ENCODE measurements around the gene SHISA8.

Gene SHISA8

GRCh38 chr22:41915786-41916493 is 1.1 kb upstream of the SHISA8 start:
- no peak for DNase-seq (ENCODE audit: low read depth in 2 of 3, low spot score in 1 of 3)

GRCh38 chr22:41914611-41915034 is 251 bp downstream of the SHISA8 start:
- no peak for DNase-seq (ENCODE audit: low read depth in 2 of 3, low spot score in 1 of 3)

DNA sequence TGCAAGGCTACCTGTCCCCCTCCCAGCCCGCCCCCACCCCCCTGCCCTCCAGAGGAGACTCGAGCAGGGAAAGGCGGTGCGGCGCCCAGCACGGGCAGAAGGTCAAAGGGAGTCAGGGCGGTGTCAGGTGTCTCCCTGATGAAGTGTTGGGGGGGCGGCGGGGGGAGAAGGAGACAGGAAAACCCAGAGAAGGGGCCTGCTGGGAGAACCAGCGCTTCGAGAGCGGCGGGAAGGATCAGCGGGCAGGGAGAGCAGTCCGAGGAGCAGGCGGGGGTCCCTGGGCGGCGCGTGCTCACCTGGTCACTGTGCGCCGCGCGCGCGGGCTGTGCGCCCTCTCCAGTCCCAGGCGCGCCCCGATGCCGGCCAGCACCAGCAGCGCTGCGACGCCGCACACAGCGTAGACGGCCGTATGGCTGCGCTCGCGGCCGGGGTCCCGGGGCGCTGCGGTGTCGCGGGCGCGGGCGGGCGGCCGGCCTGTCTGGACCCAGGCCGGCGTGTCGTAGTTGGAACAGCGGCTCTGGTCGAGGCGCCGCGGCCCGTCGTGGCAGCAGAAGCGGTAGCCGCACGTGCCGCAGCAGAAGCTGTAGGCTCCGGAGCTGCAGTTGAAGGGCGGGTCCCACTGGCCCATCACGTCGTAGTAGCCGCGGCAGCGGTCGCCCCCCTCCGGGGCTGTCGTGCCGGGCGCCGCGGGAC is 886 bp downstream of the SHISA8 start:
- no peak for DNase-seq (ENCODE audit: low read depth in 2 of 3, low spot score in 1 of 3)

- no peak for DNase-seq (ENCODE audit: low read depth in 2 of 3, low spot score in 1 of 3)
Measured at GRCh38 chr22:41913040-41913719, 1.7 kb downstream of the SHISA8 start.

GRCh38 chr22:41912338-41913039 is 2.4 kb downstream of the SHISA8 start:
- no peak for DNase-seq (ENCODE audit: low read depth in 2 of 3, low spot score in 1 of 3)

DNA sequence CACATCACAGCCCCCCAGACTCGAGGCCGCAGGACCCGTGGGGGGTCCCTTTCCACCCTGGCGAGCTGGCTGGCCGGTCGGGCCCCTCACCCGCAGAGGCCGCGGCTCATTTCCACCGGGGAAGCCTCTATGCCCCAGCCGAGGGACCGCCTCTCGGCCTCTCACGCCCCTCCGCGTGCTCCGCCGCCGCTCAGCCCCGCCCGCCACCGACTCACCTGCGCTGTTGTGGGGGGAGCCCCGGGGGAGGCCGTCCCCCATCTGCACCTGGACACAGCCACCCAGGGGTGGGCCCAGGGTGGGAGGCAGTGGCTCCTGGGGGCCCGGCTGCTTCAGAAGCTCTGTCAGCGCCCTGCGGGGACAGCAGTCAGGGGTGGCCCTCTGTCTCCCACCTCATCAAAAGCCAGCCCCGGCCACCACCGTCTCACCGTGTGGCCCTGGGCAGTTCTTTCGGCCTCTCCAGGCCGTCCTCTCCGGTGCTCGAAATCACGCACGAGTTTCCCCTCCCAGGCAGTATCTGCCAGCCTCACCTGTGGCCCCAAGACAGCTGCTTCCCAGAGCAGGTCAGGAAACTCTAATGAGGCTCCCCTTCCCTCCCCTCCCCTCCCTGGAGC is 3.8 kb downstream of the SHISA8 start:
- no peak for DNase-seq (ENCODE audit: low read depth in 2 of 3, low spot score in 1 of 3)

- DNase-seq (ENCODE audit: low read depth in 2 of 3, low spot score in 1 of 3): no peak
Measured at GRCh38 chr22:41910050-41911000, 4.5 kb downstream of the SHISA8 start.

DNA sequence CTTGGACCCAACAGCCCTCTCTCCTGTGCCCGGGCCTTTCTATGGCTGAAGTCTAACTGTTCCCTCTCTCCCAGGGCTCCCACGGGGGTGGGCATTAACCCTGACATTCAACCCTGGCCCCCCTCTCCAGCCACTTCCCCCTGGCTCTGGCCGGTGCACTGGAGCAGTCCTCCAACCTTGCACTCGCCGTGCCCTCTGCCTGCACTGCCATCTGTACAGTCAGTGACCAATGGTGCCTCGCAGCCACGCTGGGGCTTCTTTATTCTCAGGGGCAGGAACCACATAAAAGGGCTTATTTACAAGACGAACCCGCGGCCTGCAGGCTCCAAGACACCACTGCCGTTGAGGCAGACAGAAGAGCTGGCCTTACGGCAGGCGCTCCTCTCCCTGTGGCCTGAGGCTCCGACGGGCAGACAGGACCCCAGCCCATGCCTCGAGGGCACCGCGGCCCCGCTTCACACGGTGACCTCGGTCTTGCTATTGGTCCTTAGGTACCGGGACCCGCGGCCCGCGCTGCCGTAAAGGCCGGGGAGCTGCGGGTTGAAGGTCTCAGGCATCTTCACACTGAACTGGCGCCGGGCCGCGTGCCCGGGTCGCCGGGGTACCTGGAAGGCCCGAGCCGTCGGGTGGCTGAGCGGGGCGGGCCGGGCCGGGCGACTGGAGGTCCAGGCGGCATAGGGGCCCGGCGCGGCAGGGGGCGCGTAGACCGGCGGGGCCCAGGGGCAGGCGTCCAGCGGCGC is 5.4 kb downstream of the SHISA8 start:
- DNase-seq (ENCODE audit: low read depth in 2 of 3, low spot score in 1 of 3): no peak

DNA sequence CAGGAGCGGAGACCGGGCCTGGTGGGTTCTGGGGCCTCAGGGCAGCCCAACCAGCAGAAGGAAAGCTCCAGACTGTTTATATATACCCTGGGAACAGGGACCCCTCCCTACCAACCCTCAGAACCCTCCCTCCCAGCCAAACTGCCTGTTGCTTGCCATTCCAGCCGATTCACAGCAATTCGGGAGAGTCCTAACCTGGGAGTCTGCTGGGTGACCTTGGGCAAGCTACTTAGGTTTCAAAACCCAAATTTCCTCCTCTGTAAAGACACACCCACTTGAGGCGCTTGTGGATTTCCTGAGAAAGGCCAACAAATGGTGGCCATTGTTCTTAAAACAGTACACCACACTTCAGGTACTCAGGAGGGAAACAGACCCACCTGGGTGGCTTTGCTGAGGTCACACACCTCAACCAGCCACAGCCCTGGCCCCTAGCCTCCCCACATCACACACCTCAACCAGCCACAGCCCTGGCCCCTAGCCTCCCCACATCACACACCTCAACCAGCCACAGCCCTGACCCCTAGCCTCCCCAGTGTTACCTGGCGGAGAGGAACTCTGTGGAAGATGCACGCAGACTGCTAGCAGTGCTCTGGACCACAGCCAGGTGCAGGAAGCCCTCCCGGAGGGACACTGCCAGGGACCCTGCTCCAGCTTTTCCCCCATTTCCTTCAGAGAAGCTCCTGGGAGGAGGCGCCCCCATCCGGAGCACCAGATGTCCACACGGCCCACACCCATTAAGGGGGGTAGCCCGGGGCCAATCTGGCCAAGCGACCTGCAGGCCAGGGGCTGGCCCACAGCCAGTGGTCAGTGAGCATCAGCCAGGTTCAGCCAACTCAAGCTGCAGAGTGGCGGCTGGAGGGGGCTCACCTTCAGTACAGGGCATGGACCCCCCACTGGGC is 6.2 kb downstream of the SHISA8 start:
- DNase-seq (ENCODE audit: low read depth in 2 of 3, low spot score in 1 of 3): no peak

DNA sequence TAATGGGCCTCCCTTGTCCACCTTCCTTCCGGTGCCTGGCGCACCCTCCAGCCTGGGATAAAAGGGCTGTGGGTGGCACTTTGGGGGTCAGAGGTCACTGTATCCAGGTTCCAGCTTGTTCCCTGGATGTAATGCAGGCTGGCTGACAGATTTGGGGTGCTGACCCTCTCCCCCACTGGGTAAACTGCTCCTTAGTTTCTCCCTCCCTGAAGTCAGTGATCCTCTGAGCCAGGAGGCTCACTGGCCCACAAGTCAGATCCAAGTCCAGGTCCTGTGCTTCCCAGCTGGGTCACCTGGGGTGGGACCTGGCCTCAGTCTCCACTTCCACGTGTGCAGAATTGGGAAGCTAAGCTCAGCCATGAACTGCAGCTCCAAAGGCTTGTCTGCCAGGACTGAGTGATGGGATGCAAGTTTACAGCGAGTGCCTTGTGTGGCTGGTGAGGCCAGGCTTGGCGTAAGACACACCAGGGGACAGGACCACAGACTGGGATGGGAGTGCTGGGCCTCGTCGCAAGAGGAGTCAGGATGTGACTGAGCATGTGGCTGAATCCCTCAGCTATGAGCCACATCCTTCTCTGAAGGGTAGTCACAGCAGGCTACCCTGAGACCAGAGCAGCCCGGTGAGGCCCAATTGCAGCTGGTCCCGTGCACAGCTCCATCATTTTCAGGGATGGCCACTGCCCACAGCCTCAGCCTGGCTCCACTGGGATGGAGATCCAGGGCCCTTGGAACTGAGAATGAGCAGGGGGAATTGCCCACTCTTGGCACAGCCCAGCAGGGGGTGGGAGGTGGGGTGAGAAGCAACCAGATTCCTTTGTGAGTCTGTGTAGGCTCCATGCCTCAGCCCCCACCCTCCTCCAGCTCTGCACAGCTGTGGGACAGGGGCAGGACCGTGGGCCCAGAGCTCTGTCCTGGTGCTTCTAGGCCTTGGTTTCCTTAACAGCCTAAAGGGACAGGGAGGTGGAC is 7.2 kb downstream of the SHISA8 start:
- DNase-seq (ENCODE audit: low read depth in 2 of 3, low spot score in 1 of 3): no peak

GRCh38 chr22:41906822-41907221 is 8.1 kb downstream of the SHISA8 start:
- no peak for DNase-seq (ENCODE audit: low read depth in 2 of 3, low spot score in 1 of 3)

GRCh38 chr22:41905411-41906202 is 9.3 kb downstream of the SHISA8 start:
- DNase-seq (ENCODE audit: low read depth in 2 of 3, low spot score in 1 of 3): no peak

DNA sequence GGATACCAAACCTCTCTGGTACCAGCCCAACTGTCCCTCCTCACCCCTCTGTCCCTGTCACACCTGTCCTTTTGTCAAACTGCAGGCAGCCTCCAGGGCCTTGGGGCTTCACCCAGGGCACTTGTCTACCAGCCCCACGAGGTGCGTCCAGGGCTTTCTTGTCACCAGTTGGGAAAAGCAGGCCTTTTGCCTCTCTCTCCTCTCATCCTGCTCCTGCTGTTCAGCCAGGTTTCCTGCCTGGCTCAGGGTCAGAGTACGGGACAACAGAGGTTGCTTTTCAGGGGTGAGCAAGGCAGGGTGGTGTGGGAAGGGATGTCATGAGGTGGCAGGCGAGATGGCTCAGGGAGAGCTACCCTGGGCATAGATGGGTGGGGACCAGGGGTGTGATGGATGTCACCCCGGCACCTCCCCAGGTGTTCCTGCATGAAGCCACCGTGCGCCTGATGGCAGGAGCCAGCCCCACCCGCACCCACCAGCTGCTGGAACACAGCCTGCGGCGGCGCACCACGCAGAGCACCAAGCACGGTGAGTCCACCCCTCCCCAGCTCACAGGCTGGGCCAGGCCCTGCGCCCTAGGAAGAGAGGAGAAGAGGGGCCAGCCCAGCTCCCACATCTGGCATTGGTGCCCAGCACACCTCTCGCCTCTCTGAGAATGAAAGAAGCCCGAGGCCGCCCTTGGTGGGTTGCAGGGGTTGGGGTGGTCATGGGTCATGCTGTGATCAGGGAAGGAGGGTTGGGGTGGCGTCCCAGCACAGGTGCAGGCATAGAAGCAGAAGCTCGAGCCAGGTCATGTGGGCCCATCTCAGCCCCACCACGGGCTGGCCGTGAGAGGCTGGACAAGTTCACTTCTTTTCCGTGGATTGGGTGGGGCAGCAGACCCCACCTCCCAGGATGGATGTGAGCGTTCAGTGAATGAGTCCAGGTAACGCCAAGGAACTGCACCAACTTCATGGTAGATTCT is 10.1 kb downstream of the SHISA8 start:
- DNase-seq (ENCODE audit: low read depth in 2 of 3, low spot score in 1 of 3): no peak

GRCh38 chr22:41902932-41903421 is 11.9 kb downstream of the SHISA8 start:
- DNase-seq (ENCODE audit: low read depth in 2 of 3, low spot score in 1 of 3): no peak

DNA sequence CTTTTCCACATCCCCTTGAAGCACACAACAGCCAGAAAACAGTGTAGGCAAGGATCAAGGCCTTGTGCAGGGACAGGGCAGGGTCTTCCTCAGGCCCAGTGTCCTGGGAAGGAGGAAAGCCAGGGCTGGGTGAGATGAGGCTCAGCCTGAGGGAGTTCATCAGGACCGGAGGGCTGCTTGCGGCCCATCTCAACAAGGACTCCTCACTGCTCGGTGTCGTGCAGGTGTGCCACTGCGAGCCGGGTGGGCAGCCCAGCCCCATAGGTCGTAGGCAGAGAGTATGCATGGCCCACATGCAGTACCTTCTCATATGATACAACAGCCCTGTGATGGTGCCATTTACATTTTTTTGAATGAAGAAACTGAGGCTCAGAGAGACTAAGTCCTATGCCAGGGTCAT is 12.9 kb downstream of the SHISA8 start:
- no peak for DNase-seq (ENCODE audit: low read depth in 2 of 3, low spot score in 1 of 3)
